PFSK-1 (cell line): Measurements from ENCODE around the gene CELF4.

Source experiments
- POLR2AphosphoS5 ChIP-seq: IDR thresholded peaks from 2 replicates; pipeline ENCODE4 v1.6.1; 2012; ENCODE audit warnings: low read depth, mild to moderate bottlenecking, control low read depth, low read length, moderate library complexity
- TAF1 ChIP-seq: IDR thresholded peaks from 2 replicates; pipeline ENCODE4 v1.6.1; 2012; ENCODE audit warnings: low read length, control low read depth, borderline replicate concordance; ENCODE audit not compliant: insufficient read depth

DNA sequence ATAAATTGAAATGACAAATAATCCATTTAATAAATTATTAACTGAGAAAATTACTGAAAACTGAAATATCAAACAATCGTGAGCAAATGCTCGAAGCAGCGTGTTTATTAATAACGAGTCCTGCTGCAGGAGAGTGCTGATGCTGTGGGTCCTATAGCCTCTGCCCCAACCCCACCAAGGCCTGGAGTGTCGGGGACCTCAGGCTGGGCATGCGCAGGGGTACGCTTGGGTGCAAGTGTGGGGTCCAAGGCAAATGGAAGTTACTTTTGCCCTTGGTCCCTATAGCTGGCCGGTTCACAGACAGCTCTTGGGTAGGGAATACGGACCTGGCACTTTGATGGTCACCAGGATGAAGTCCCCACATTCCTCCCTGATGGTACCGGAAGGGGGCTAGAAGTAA lies 43.3 kb upstream of the CELF4 start:
- TF ChIP-seq POLR2AphosphoS5 (no peak), TAF1 (no peak)
